GM19463 (cell line): ENCODE results near the gene RAB40A.
"Not testable (repeated sequence)": the region's sequence is repeated elsewhere in the genome, so short reads cannot be mapped to it uniquely, and the experiment has no call there.

Experiments used
- ATAC-seq: cut with Tn5 transposase; IDR thresholded peaks from one replicate; pipeline ENCODE4 v1.9.1; 2021; ENCODE audit warnings: mild to moderate bottlenecking, moderate library complexity; ENCODE audit not compliant: unreplicated experiment

RAB40A gene

DNA sequence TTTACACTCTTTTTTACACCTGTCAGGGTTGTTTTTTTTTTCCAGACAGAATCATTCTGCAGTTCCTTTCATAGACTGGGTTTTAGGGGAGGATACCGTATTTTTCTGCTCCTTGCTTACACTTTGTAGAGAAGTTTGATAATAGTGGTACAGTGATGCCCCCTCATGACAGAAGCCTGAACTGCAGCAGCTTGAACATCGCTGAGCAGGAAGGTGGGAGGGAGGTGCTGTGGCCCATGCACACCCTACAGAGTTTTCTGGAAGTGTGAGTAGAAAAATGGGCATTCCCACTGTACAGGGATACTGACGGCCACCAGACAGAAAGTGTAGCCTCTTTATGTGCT lies 54.5 kb downstream of the RAB40A start:
- peak; percentile 94 for ATAC-seq

DNA sequence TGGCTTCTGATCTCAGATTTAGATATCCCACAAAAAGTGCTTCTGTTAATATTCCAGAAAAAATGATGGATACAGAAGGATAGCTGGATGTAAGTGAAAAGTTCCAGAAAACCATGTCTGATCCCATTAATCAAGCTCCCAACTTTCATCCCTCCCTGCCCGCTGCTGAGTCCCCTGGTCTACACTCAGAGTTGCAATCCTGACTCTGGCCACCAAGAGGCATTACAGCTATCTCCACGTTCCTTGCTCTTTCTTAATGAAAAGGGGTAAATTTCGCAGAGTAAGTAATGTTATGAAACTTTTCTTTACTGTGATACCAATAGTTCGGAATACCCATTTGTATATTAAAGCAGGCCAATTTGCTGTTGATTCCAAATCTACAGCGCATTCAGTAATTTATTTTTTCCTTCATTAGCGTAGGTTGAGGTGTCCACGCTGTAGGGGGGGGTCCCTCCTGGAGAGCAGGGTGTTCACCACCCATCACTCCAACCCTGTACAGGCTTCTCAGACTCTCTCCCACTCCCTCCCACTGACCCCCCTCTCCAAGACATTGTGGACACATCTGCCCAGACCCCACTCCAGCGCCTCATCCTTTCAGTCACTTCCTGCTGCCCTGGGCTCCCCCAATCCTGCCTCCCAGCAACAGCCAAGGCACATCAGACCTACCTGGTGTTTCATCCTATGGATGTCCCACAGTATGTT lies 55.1 kb downstream of the RAB40A start:
- ATAC-seq: peak; percentile 58

DNA sequence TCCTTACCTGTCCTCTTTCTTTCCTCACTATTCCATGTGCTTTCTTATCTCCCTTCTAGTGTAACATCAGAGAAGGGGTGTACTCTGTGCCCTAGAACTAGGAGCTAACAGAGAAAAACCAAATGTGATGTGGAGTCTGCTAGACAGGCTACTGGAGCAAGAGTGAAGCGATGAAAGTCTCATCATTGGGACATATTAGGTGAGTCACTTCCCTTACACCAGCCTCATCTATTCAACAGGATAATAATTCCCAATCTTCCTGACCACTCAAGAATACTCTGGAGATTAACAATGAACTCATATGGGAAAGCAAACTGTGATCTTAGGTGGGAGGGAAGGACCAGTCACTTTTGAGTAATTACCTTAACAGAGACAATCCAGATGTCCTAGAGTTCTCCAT lies 58.1 kb downstream of the RAB40A start:
- ATAC-seq: no peak

DNA sequence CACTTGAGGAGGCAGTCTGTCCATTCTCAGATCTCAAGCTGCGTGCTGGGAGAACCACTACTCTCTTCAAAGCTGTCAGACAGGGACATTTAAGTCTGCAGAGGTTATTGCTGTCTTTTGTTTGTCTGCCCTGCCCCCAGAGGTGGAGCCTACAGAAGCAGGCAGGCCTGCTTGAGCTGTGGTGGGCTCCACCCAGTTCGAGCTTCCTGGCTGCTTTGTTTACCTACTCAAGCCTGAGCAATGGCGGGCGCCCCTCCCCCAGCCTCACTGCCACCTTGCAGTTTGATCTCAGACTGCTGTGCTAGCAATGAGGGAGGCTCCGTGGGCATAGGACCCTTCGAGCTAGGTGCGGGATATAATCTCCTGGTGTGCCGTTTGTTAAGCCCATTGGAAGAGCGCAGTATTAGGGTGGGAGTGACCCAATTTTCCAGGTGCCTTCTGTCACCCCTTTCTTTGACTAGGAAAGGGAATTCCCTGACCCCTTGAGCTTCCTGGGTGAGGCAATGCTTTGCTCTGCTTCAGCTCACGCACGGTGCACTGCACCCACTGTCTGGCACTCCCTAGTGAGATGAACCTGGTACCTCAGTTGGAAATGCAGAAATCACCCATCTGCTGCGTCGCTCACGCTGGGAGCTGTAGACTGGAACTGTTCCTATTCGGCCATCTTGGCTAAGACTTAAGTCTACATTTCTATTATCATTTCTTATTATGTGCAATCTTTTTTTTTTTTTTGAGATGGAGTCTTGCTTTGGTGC lies 59.1 kb downstream of the RAB40A start:
- ATAC-seq: not testable (repeated sequence)

DNA sequence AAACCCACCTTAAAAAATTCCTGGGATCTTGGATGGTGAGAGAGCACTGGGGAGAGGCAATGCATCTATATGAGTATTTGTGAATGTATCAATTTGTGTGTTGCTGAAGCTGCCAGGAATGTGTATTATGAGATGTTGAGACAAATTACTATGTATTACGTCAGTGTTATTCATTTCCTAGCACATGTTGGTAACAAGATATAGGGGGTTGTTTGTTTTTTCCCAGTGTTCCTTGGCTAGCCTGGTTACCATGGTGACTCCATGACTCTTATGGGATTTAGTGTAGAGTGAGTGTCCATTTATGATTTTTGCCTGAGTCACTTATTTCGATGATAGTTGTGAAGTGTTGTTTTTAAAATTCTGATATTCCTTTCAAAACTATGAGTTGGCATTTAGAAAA lies 65.6 kb downstream of the RAB40A start:
- no peak for ATAC-seq
